ENCODE results near the gene OCA2. TPM values are rescaled to one million over a fixed set of nuclear protein-coding genes. Genes with fewer than 3 reads are reported as not detected.
"Not testable (repeated sequence)": the region's sequence is repeated elsewhere in the genome, so short reads cannot be mapped to it uniquely, and the experiment has no call there.

OCA2 gene
- total RNA-seq, 2 donors from 2014 or later = 0.10 to 0.82 TPM

DNA sequence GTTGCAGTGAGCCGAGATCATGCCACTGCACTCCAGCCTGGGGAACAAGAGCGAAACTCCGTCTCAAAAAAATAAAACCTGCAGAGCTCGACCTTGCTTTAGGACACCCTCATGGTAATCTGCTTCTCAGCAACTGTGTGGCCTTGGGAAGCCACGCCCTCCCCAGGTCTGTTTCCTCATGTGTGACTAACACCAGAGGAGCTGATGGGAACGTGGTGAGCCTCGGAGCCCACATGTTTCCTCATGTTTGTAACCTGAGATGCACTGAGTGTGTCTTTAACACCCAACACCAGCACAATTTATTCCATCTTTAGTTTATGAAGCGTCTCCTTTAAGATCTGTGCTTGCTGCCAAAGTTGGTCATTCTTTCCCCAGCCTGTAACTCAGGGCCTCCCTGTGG lies 142.8 kb downstream of the OCA2 start:
- no peak overlapping the region for H3K9ac ChIP-seq (ENCODE audit: low read depth in 2 of 2, low read length in 2 of 2)
- H3K4me3 ChIP-seq = no peak overlapping the region
- TF ChIP-seq, protein P1, sequence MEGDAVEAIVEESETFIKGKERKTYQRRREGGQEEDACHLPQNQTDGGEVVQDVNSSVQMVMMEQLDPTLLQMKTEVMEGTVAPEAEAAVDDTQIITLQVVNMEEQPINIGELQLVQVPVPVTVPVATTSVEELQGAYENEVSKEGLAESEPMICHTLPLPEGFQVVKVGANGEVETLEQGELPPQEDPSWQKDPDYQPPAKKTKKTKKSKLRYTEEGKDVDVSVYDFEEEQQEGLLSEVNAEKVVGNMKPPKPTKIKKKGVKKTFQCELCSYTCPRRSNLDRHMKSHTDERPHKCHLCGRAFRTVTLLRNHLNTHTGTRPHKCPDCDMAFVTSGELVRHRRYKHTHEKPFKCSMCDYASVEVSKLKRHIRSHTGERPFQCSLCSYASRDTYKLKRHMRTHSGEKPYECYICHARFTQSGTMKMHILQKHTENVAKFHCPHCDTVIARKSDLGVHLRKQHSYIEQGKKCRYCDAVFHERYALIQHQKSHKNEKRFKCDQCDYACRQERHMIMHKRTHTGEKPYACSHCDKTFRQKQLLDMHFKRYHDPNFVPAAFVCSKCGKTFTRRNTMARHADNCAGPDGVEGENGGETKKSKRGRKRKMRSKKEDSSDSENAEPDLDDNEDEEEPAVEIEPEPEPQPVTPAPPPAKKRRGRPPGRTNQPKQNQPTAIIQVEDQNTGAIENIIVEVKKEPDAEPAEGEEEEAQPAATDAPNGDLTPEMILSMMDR (IDR thresholded peaks at IDR 0.05) = no peak
- intact Hi-C loops (cut with DNase I) = no loop called here
- no peaks in the 10 kb centered on the region for H3K4me1 ChIP-seq
- no peak for DNase-seq
- H3K27me3 ChIP-seq = no peaks in the 10 kb centered on the region
- no peaks in the 10 kb centered on the region for H3K36me3 ChIP-seq
- H3K9me3 ChIP-seq = no peaks in the 10 kb centered on the region
- H3K27ac ChIP-seq = no peak overlapping the region

DNA sequence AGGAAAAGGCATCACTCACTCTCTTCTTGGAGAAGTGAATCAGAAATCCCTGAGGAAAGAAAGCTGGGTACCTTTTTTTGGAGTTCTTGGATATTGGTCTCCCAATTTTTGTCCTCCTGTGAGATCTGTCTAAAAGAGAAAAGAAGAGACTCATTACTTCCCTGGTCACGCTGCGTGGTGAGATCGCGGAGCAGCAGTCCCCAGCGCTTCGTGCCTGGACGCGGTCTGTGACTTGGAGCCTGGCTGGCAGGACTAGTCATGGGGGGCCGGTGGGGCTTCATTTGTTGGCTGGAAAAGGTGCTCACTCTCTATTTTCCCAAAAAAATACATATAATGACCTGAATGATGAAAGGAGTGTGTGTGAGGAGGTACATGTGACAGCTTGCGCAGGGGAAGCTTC lies 144.0 kb downstream of the OCA2 start:
- intact Hi-C loops (cut with DNase I) = no loop called here

DNA sequence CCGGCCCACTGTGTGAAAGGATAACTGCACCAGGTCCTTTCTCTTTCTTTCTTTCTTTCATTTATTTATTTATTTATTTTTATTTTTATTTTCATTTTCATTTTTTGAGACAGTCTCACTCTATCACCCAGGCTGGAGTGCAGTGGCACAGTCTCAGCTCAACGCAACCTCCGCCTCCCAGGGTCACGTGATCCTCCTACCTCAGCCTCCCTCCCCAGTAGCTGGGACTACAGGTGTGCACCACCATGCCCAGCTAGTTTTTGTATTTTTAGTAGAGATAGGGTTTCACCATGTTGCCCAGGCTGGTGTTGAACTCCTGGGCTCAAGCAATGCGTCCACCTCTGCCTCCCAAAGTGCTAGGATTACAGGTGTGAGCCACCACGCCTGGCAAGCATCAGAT lies 146.5 kb downstream of the OCA2 start:
- H3K9me3 ChIP-seq; H3K9ac ChIP-seq (ENCODE audit: low read depth in 2 of 2, low read length in 2 of 2); DNase-seq; H3K4me1 ChIP-seq; H3K27ac ChIP-seq; H3K36me3 ChIP-seq; H3K27me3 ChIP-seq; H3K4me3 ChIP-seq; intact Hi-C loops (cut with DNase I): not testable (repeated sequence)

More for the DNA sequence above, 144.0 kb downstream of the OCA2 start:
- no peaks in the 10 kb centered on the region for H3K27me3 ChIP-seq
- no peaks in the 10 kb centered on the region for H3K4me1 ChIP-seq
- no peak for DNase-seq
- no peaks in the 10 kb centered on the region for H3K9me3 ChIP-seq
- no peaks in the 10 kb centered on the region for H3K36me3 ChIP-seq
- H3K27ac ChIP-seq = no peak overlapping the region
- H3K9ac ChIP-seq (ENCODE audit: low read depth in 2 of 2, low read length in 2 of 2) = no peak overlapping the region
- H3K4me3 ChIP-seq = no peak overlapping the region
- TF ChIP-seq, protein P1 (IDR thresholded peaks at IDR 0.05) = no peak

DNA sequence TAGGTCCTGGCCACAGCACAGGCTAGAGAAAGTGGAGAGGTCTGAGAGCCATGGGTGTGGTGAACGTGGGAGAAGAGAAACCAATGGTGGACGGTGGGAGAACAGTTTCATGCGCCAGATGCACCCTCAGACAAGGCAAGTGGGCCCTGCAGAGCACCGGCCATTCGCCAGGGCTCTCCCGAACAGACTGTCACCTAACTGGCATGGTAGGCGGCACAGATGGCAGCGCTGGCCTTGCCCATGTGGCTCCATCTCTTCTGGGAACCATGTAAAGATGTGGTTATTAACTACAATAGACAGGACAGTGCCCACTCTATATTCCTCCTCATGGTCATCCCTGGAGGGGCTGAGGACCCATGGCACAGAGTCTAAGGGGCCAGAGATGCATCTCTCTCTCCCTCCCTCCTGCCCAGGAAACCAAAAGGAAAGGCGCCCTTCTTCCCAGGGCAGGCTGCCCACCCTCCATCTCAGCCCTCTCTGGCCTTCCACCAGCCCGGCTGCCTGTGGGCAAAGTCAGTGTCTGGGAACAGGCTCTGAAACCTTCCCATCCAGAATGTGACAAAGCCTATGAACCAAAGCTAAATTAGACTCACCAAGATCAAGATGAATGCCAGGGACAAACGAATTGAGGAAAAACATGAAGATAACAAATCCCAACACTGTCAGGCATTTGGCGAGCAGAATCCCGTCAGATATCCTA lies 147.8 kb downstream of the OCA2 start:
- Histone ChIP-seq H3K27ac (no peak overlapping the region), H3K27me3 (no peaks in the 10 kb centered on the region), H3K36me3 (no peaks in the 10 kb centered on the region), H3K9me3 (no peaks in the 10 kb centered on the region), H3K4me1 (no peaks in the 10 kb centered on the region), H3K9ac (ENCODE audit: low read depth in 2 of 2, low read length in 2 of 2) (no peak overlapping the region), H3K4me3 (no peak overlapping the region)
- TF ChIP-seq, protein P1 (IDR thresholded peaks at IDR 0.05) = no peak
- DNase-seq = no peak
- intact Hi-C loops (cut with DNase I) = no loop called here

DNA sequence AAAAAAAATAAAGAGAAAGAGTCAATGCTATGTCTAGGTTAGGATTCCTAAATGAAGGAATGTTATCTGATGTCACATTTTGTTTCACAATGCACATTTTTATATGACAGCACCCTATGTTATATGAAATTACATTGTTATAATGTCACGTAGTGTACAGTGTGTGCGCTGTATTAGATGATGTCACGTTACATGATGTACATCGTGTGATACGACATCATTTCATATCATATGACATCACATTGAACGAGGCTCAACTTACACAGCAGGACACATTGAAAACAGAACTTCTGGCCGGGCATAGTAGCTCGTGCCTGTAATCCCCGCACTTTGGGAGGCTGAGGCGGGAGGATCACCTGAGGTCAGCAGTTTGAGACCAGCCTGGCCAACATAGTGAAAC lies 150.0 kb downstream of the OCA2 start:
- Histone ChIP-seq H3K9ac (ENCODE audit: low read depth in 2 of 2, low read length in 2 of 2) (no peak overlapping the region), H3K36me3 (no peaks in the 10 kb centered on the region), H3K27me3 (no peaks in the 10 kb centered on the region), H3K27ac (no peak overlapping the region), H3K4me1 (no peaks in the 10 kb centered on the region), H3K9me3 (no peaks in the 10 kb centered on the region), H3K4me3 (no peak overlapping the region)
- DNase-seq = no peak
- intact Hi-C loops (cut with DNase I) = no loop called here
- TF ChIP-seq, protein P1 (IDR thresholded peaks at IDR 0.05) = no peak

DNA sequence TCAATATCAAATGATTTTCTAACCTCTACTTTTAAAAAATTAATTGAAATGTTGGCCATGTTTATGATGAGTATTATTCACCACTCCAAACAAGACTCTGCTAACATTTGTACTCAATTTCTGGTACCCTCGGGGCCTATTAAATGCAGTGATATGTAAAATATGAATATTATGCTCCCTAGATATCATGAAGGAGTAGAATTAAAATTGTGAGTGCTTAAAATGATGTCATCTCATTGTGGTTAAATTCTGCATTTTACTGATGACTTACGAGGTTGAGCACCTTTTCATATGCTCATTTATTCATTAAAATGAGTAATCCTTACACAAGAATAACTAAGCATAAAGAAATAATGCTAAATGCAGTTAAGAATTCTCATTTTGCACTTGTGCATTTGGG lies 159.9 kb downstream of the OCA2 start:
- Histone ChIP-seq H3K9ac (ENCODE audit: low read depth in 2 of 2, low read length in 2 of 2) (no peak overlapping the region), H3K4me1 (no peaks in the 10 kb centered on the region), H3K27ac (no peak overlapping the region), H3K27me3 (no peaks in the 10 kb centered on the region), H3K9me3 (no peaks in the 10 kb centered on the region), H3K4me3 (no peak overlapping the region), H3K36me3 (no peaks in the 10 kb centered on the region)
- DNase-seq = no peak
- intact Hi-C loops (cut with DNase I) = no loop called here
- TF ChIP-seq, protein P1 (IDR thresholded peaks at IDR 0.05) = no peak

All from colonic mucosa (tissue), 4 donors.